Colonic mucosa (tissue), 4 donors: ENCODE results near the gene PAFAH1B2. TPM values are rescaled to one million over a fixed set of nuclear protein-coding genes. Genes with fewer than 3 reads are reported as not detected.
"Not testable (repeated sequence)": the region's sequence is repeated elsewhere in the genome, so short reads cannot be mapped to it uniquely, and the experiment has no call there.

Experiments used
- DNase-seq: peaks from one replicate; pipeline ENCODE4 v3.0.0-alpha.2; 2020
- H3K27ac ChIP-seq: fragments of 200-600 bp; one replicate; pipeline ENCODE4 v1.8.0; 2021
- H3K27me3 ChIP-seq: fragments of 200-600 bp; one replicate; pipeline ENCODE4 v1.8.0; 2021
- H3K36me3 ChIP-seq: fragments of 200-600 bp; one replicate; pipeline ENCODE4 v1.8.0; 2021
- H3K4me1 ChIP-seq: fragments of 200-600 bp; one replicate; pipeline ENCODE4 v1.8.0; 2021; ENCODE audit warnings: mild to moderate bottlenecking
- H3K4me3 ChIP-seq: fragments of 200-600 bp; one replicate; pipeline ENCODE4 v1.8.0; 2021
- H3K9ac ChIP-seq, 2 donors: one replicate each; pipeline ENCODE4 v1.7.0; 2013; ENCODE audit warnings: control low read depth in 2 of 2, low read depth in 2 of 2, low read length in 2 of 2
- H3K9me3 ChIP-seq: fragments of 200-600 bp; one replicate; pipeline ENCODE4 v1.8.0; 2021
- CTCF ChIP-seq: fragments of 200-600 bp; IDR thresholded peaks from one replicate; pipeline ENCODE4 v1.8.0; 2022; ENCODE audit warnings: antibody characterized with exemption, mild to moderate bottlenecking
- intact Hi-C: fragments of 100-400 bp; cut with DNase I; formaldehyde crosslinking; loops from one replicate; pipeline ENCODE4 v1.14.1; 2022
- total RNA-seq, 2 donors: library from RNA; stranded (reverse); fragmentation: NEBNext Ultra II Directional in 1 of 2; extraction: Animal tissue kit (Norgen Biotek cat#: 25700) in 1 of 2; gene quantifications; one replicate each; pipeline ENCODE4 v1.2.1, GENCODE V29; 2021
- donor health status: healthy.
- donor health status: DM: no; HTN: no; CAD: no.
- donor health status: DM: no; HTN: no; CAD: no.

Gene PAFAH1B2
- total RNA-seq, 2 donors from 2014 or later = 76.4 to 80.5 TPM

- H3K9me3 ChIP-seq, H3K4me1 ChIP-seq, H3K27me3 ChIP-seq, H3K9ac ChIP-seq, intact Hi-C loops, DNase-seq, H3K4me3 ChIP-seq, H3K27ac ChIP-seq, H3K36me3 ChIP-seq: not testable (repeated sequence)
Measured at GRCh38 chr11:117208710-117209109, 64.6 kb downstream of the PAFAH1B2 start.

GRCh38 chr11:117209351-117210125 lies 65.5 kb downstream of the PAFAH1B2 start:
- H3K9me3 ChIP-seq, H3K27ac ChIP-seq, intact Hi-C loops, H3K4me1 ChIP-seq, H3K36me3 ChIP-seq, H3K27me3 ChIP-seq, DNase-seq, H3K9ac ChIP-seq, H3K4me3 ChIP-seq: not testable (repeated sequence)

- no peak for DNase-seq
- H3K27ac ChIP-seq = no peak overlapping the region
- no peaks in the 10 kb centered on the region for H3K9me3 ChIP-seq
- peaks cover 7% of the 10 kb centered on the region for H3K36me3 ChIP-seq
- H3K4me1 ChIP-seq = no peaks in the 10 kb centered on the region
- H3K27me3 ChIP-seq = no peaks in the 10 kb centered on the region
- H3K9ac ChIP-seq = no peak overlapping the region
- intact Hi-C loops = no loop called here
- TF ChIP-seq CTCF = no peak
- no peak overlapping the region for H3K4me3 ChIP-seq
Measured at GRCh38 chr11:117210620-117211019, 66.5 kb downstream of the PAFAH1B2 start.

- Histone ChIP-seq H3K9me3 (no peaks in the 10 kb centered on the region), H3K27ac (no peak overlapping the region), H3K9ac (no peak overlapping the region), H3K4me3 (no peak overlapping the region), H3K27me3 (no peaks in the 10 kb centered on the region), H3K36me3 (peaks cover 15% of the 10 kb centered on the region), H3K4me1 (no peaks in the 10 kb centered on the region)
- no peak for TF ChIP-seq CTCF
- no peak for DNase-seq
- intact Hi-C loops = no loop called here
Measured at GRCh38 chr11:117212697-117213355, 68.7 kb downstream of the PAFAH1B2 start.

- intact Hi-C loops = no loop called here
- Histone ChIP-seq H3K36me3 (peaks cover 31% of the 10 kb centered on the region), H3K9me3 (no peaks in the 10 kb centered on the region), H3K4me3 (no peak overlapping the region), H3K27ac (no peak overlapping the region), H3K27me3 (no peaks in the 10 kb centered on the region), H3K9ac (no peak overlapping the region), H3K4me1 (no peaks in the 10 kb centered on the region)
- no peak for DNase-seq
- no peak for TF ChIP-seq CTCF
Measured at GRCh38 chr11:117214404-117215110, 70.5 kb downstream of the PAFAH1B2 start.

GRCh38 chr11:117217141-117218084 lies 73.3 kb downstream of the PAFAH1B2 start:
- intact Hi-C loops = no loop called here
- H3K9me3 ChIP-seq = no peaks in the 10 kb centered on the region
- DNase-seq = no peak
- H3K4me3 ChIP-seq = no peak overlapping the region
- no peaks in the 10 kb centered on the region for H3K27me3 ChIP-seq
- H3K9ac ChIP-seq = no peak overlapping the region
- TF ChIP-seq CTCF = no peak
- H3K4me1 ChIP-seq = peaks cover 17% of the 10 kb centered on the region
- H3K27ac ChIP-seq = peak overlapping the region; percentile 67
- H3K36me3 ChIP-seq = peaks cover 37% of the 10 kb centered on the region
